GM21529 (cell line): ENCODE measurements around the gene RPS6KA3.
"Not testable (repeated sequence)": the region's sequence is repeated elsewhere in the genome, so short reads cannot be mapped to it uniquely, and the experiment has no call there.

Source experiments
- ATAC-seq: cut with Tn5 transposase; IDR thresholded peaks from one replicate; pipeline ENCODE4 v1.9.1; 2021; ENCODE audit not compliant: unreplicated experiment

The RPS6KA3 gene

GRCh38 chrX:20224814-20225487 lies 41.8 kb downstream of the RPS6KA3 start:
- peak; percentile 90 for ATAC-seq

- ATAC-seq, result no peak
These were observed 44.8 kb downstream of the RPS6KA3 start for GRCh38 chrX:20221902-20222301.

- ATAC-seq, result no peak
These were observed 47.7 kb downstream of the RPS6KA3 start for GRCh38 chrX:20218836-20219505.

- no peak for ATAC-seq
These were observed 48.8 kb downstream of the RPS6KA3 start for GRCh38 chrX:20217906-20218305.

GRCh38 chrX:20217271-20217670 lies 49.4 kb downstream of the RPS6KA3 start:
- no peak for ATAC-seq

- ATAC-seq, result no peak
These were observed 51.1 kb downstream of the RPS6KA3 start for GRCh38 chrX:20215565-20215964.

GRCh38 chrX:20212486-20213089 lies 54.1 kb downstream of the RPS6KA3 start:
- ATAC-seq, result peak; percentile 86

GRCh38 chrX:20211261-20211786 lies 55.4 kb downstream of the RPS6KA3 start:
- no peak for ATAC-seq

- peak; percentile 97 for ATAC-seq
These were observed 60.6 kb downstream of the RPS6KA3 start for GRCh38 chrX:20205927-20206708.

- ATAC-seq, result no peak
These were observed 62.4 kb downstream of the RPS6KA3 start for GRCh38 chrX:20204351-20204750.

- ATAC-seq, result no peak
These were observed 69.0 kb downstream of the RPS6KA3 start for GRCh38 chrX:20197641-20198210.

GRCh38 chrX:20189171-20189570 lies 77.5 kb downstream of the RPS6KA3 start:
- no peak for ATAC-seq

- no peak for ATAC-seq
These were observed 84.9 kb downstream of the RPS6KA3 start for GRCh38 chrX:20181598-20182329.

GRCh38 chrX:20177093-20177492 lies 89.6 kb downstream of the RPS6KA3 start:
- ATAC-seq, result no peak

- no peak for ATAC-seq
These were observed 92.9 kb downstream of the RPS6KA3 start for GRCh38 chrX:20173856-20174255.

- ATAC-seq, result no peak
These were observed 93.4 kb downstream of the RPS6KA3 start for GRCh38 chrX:20173313-20173712.

GRCh38 chrX:20171887-20172286 lies 94.8 kb downstream of the RPS6KA3 start:
- no peak for ATAC-seq

- ATAC-seq, result not testable (repeated sequence)
These were observed 104.2 kb downstream of the RPS6KA3 start for GRCh38 chrX:20162516-20162915.

GRCh38 chrX:20159797-20160385 lies 106.8 kb downstream of the RPS6KA3 start:
- ATAC-seq, result no peak

- no peak for ATAC-seq
These were observed 115.0 kb downstream of the RPS6KA3 start for GRCh38 chrX:20151689-20152088.
